Fibroblast of pulmonary artery (primary cell): ENCODE measurements around the gene MYOCOS.

Source experiments
- DNase-seq: peaks from one replicate; pipeline ENCODE4 v3.0.0-alpha.2; 2010; ENCODE audit warnings: low read depth
- H3K4me3 ChIP-seq: replicated peaks from 2 replicates; pipeline ENCODE4 v1.5.1; 2011; ENCODE audit warnings: low read depth, mild to moderate bottlenecking, control low read depth, low read length, moderate library complexity
- CTCF ChIP-seq: IDR thresholded peaks from 2 replicates; pipeline ENCODE4 v1.5.1; 2011; ENCODE audit warnings: mild to moderate bottlenecking, control low read depth, low read length, inconsistent platforms; ENCODE audit errors: missing control alignments

Gene MYOCOS

GRCh38 chr1:171661076-171661650 lies 39.1 kb downstream of the MYOCOS start:
- no peak for DNase-seq
- TF ChIP-seq CTCF: no peak
- no peak overlapping the region for H3K4me3 ChIP-seq

GRCh38 chr1:171663036-171663853 lies 41.2 kb downstream of the MYOCOS start:
- DNase-seq: no peak
- H3K4me3 ChIP-seq: no peak overlapping the region
- no peak for TF ChIP-seq CTCF

GRCh38 chr1:171663854-171664575 lies 42.0 kb downstream of the MYOCOS start:
- DNase-seq: no peak
- TF ChIP-seq CTCF: no peak
- no peak overlapping the region for H3K4me3 ChIP-seq

GRCh38 chr1:171664976-171665375 lies 42.9 kb downstream of the MYOCOS start:
- no peak for TF ChIP-seq CTCF
- H3K4me3 ChIP-seq: no peak overlapping the region
- DNase-seq: peak; percentile 3

GRCh38 chr1:171666114-171666769 lies 44.2 kb downstream of the MYOCOS start:
- H3K4me3 ChIP-seq: no peak overlapping the region
- no peak for TF ChIP-seq CTCF
- no peak for DNase-seq

- no peak for DNase-seq
- TF ChIP-seq CTCF: no peak
- H3K4me3 ChIP-seq: no peak overlapping the region
These were observed 46.3 kb downstream of the MYOCOS start for GRCh38 chr1:171668372-171668771.
